Measurements from ENCODE around the gene CD47. TPM values are rescaled to one million over a fixed set of nuclear protein-coding genes. Genes with fewer than 3 reads are reported as not detected.

Gene CD47
- total RNA-seq, 1 donor from 2014 or later, result 184 TPM

DNA sequence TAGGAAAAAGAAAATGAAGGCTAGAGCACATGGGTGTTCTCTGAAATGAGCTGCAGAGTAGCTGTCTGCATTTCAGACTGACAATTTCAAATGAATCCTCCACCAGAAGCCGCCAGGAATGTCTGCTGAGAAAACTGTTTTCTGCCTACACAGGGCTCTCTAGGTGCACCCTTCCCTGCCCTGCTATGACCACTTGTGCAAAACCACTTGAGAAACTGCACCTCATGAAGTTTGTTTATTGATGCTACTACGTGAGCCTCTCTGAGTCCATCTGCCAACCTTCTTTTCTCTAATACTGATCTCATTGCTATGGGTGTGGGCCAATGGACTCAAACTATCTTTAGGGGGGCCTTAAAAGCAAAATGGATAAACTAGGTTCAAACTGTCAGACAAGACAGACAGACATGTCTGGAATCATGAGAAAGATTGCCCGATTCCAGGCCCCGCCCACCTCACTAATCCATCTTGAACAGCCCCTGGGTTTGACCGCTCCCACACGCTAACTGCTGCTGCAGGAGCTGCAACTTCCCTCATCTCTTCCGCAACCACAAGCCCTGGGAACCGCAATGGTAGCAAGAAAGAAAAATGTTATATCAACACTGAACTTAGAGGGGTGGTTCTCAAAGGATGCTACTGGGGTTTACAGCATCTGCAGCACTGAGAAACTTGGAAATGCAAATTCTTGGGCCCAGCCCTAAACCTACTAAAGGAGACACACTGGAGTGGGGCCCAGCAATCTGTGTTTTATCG lies 9.0 kb upstream of the CD47 start:
- Mint-ChIP-seq H3K27ac (peak overlapping the region; percentile 87), H3K9me3 (no peaks in the 10 kb centered on the region), H3K4me1 (peaks cover 68% of the 10 kb centered on the region), H3K4me3 (peak overlapping the region; percentile 16), H3K36me3 (ENCODE audit: low read depth) (no peaks in the 10 kb centered on the region), H3K27me3 (no peaks in the 10 kb centered on the region)
- POLR2A ChIA-PET, result interaction anchor here (0.6 to 10.4 kb wide), 12 partner anchors 8 to 123 kb away, joined by 3 to 188 read pairs (median 5); partner anchors contain the start of gene IFT57
- TF ChIP-seq, protein P1, sequence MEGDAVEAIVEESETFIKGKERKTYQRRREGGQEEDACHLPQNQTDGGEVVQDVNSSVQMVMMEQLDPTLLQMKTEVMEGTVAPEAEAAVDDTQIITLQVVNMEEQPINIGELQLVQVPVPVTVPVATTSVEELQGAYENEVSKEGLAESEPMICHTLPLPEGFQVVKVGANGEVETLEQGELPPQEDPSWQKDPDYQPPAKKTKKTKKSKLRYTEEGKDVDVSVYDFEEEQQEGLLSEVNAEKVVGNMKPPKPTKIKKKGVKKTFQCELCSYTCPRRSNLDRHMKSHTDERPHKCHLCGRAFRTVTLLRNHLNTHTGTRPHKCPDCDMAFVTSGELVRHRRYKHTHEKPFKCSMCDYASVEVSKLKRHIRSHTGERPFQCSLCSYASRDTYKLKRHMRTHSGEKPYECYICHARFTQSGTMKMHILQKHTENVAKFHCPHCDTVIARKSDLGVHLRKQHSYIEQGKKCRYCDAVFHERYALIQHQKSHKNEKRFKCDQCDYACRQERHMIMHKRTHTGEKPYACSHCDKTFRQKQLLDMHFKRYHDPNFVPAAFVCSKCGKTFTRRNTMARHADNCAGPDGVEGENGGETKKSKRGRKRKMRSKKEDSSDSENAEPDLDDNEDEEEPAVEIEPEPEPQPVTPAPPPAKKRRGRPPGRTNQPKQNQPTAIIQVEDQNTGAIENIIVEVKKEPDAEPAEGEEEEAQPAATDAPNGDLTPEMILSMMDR (IDR thresholded peaks at IDR 0.05), result no peak
- intact Hi-C loops (cut with micrococcal nuclease), result loop anchor here (1.0 to 10.0 kb wide), 2 partner anchors 9 to 575 kb away; partner anchors contain the start of genes BBX and CD47
- CTCF ChIA-PET, result no interaction called here
- DNase-seq (no peak), ATAC-seq (ENCODE audit: low read depth) (no peak)

DNA sequence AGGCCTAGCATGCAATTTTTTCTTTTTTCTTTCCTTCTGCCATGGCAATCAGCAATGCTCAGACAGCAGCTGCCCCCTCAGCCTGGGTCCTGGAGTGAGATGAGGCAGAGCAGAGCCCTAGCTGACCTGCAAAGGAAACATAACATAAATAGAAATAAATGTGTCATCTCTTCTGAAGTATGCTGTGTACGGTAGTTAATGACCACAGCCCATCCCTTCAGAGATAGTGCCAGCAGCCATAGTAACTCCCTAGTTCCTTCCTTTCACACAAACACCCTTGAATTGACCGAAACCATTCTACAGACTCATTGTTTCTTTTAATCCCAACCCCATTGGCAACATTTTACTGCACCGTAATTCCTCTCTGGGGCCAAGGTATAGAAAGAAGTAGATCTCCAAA lies 8.4 kb upstream of the CD47 start:
- Mint-ChIP-seq H3K4me3 (no peak overlapping the region), H3K9me3 (no peaks in the 10 kb centered on the region), H3K36me3 (ENCODE audit: low read depth) (no peaks in the 10 kb centered on the region), H3K27ac (peak overlapping the region; percentile 87), H3K4me1 (peaks cover 68% of the 10 kb centered on the region), H3K27me3 (no peaks in the 10 kb centered on the region)
- CTCF ChIA-PET, result no interaction called here
- TF ChIP-seq, protein P1 (IDR thresholded peaks at IDR 0.05), result no peak
- POLR2A ChIA-PET, result interaction anchor here (0.6 to 10.4 kb wide), 5 partner anchors 10 to 53 kb away, joined by 3 to 188 read pairs (median 5); no protein-coding TSS in a partner anchor
- intact Hi-C loops (cut with micrococcal nuclease), result loop anchor here (10.0 kb wide), 1 partner anchor 574 kb away; the partner anchor contains the start of gene BBX
- DNase-seq, result no peak
- ATAC-seq (ENCODE audit: low read depth), result no peak

- Mint-ChIP-seq H3K4me3 (no peak overlapping the region), H3K36me3 (ENCODE audit: low read depth) (no peaks in the 10 kb centered on the region), H3K4me1 (peaks cover 66% of the 10 kb centered on the region), H3K27ac (peak overlapping the region; percentile 31), H3K27me3 (no peaks in the 10 kb centered on the region), H3K9me3 (no peaks in the 10 kb centered on the region)
- POLR2A ChIA-PET, result interaction anchor here (0.5 to 10.4 kb wide), 2 partner anchors 12 to 26 kb away, joined by 3 to 188 read pairs; no protein-coding TSS in a partner anchor
- ATAC-seq (ENCODE audit: low read depth) (no peak), DNase-seq (no peak)
- intact Hi-C loops (cut with micrococcal nuclease), result loop anchor here (10.0 kb wide), 1 partner anchor 573 kb away; the partner anchor contains the start of gene BBX
- CTCF ChIA-PET, result no interaction called here
- TF ChIP-seq, protein P1 (IDR thresholded peaks at IDR 0.05), result no peak
Observed at GRCh38 chr3:108098003-108098370, 7.2 kb upstream of the CD47 start.

DNA sequence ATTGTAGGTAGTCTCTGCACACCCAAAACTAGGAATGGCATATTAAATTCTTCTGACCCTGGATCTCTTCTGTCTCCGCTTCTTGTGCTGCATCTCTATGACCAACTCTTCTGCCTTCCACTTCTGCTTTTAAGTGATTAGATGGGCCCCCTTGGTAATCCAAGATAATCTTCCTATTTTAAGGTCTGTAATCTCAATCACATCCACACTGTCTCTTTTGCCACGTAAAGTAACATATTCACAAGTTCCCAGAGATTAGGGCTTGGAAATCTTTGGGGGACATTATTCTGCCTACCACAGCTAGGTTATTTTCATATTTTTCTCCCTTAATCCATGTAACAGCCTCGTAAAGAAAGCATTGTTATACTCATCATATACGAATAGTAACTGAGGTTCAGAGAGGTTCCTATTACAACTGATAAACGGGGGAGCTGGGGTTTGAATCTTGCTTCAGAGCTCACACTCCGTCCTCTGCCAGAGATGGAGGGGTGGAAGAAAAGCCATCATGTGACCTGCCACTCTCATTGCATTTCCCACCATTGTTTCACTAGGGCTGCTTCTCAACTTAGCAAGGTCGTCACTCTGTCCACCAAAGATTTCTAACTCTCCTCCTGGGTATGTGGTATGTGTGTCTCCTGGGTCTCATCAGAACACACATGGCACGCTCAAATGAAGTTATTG lies 6.6 kb upstream of the CD47 start:
- Mint-ChIP-seq H3K27ac (peak overlapping the region; percentile 31), H3K9me3 (no peaks in the 10 kb centered on the region), H3K4me1 (peaks cover 66% of the 10 kb centered on the region), H3K27me3 (no peaks in the 10 kb centered on the region), H3K36me3 (ENCODE audit: low read depth) (no peaks in the 10 kb centered on the region), H3K4me3 (no peak overlapping the region)
- ATAC-seq (ENCODE audit: low read depth), result no peak
- DNase-seq, result no peak
- TF ChIP-seq, protein P1 (IDR thresholded peaks at IDR 0.05), result no peak
- ChIA-PET CTCF (no interaction called here), POLR2A (interaction anchor here (10.4 kb wide), 1 partner anchor 27 kb away, joined by 188 read pairs; no protein-coding TSS in a partner anchor)
- intact Hi-C loops (cut with micrococcal nuclease), result loop anchor here (10.0 kb wide), 1 partner anchor 573 kb away; the partner anchor contains the start of gene BBX
